Activated naive CD8-positive, alpha-beta T cell treated with anti-CD3 and anti-CD28 coated beads, Interleukin-2, amount 10 ng/mL, durations not matched to agents 7 days and 5 days (primary cell): ENCODE measurements around the gene TECR. TPM values are rescaled to one million over a fixed set of nuclear protein-coding genes. Genes with fewer than 3 reads are reported as not detected.
"Not testable (repeated sequence)": the region's sequence is repeated elsewhere in the genome, so short reads cannot be mapped to it uniquely, and the experiment has no call there.

Source experiments
- ATAC-seq: fragments of 150-1000 bp; cut with Tn5 transposase; one replicate; pipeline ENCODE4 v1.10.0; 2021; ENCODE audit warnings: low read depth, moderate library complexity
- POLR2A ChIA-PET: fragments of 350-600 bp; sonication (Branson Sonifier 250); formaldehyde crosslinking; loops from one replicate; lab custom pipeline; 2021; ENCODE audit warnings: antibody characterized with exemption; lab: Charles Lee
- DNase-seq: peaks from one replicate; pipeline ENCODE4 v3.0.0; 2021
- H3K27ac Mint-ChIP-seq: one replicate; pipeline ENCODE4 v1.8.0; 2022; ENCODE audit warnings: mild to moderate bottlenecking, mixed read lengths
- H3K27me3 Mint-ChIP-seq: one replicate; pipeline ENCODE4 v1.8.0; 2022; ENCODE audit warnings: mild to moderate bottlenecking, moderate library complexity, mixed read lengths
- H3K36me3 Mint-ChIP-seq: one replicate; pipeline ENCODE4 v1.8.0; 2021; ENCODE audit warnings: mild to moderate bottlenecking, mixed read lengths
- H3K4me1 Mint-ChIP-seq: one replicate; pipeline ENCODE4 v1.8.0; 2021; ENCODE audit warnings: mixed read lengths
- H3K4me3 Mint-ChIP-seq: one replicate; pipeline ENCODE4 v1.8.0; 2022; ENCODE audit warnings: mild to moderate bottlenecking, moderate library complexity, mixed read lengths
- H3K9me3 Mint-ChIP-seq: one replicate; pipeline ENCODE4 v1.8.0; 2021; ENCODE audit warnings: mixed read lengths
- microRNA-seq: library from miRNA; unstranded; fragments of <30 nt; microRNA quantifications from one replicate; pipeline ENCODE4 v1.2.0, GENCODE V29; 2022
- total RNA-seq, 2 experiments: library from RNA; stranded (reverse); gene quantifications; one replicate each; pipeline ENCODE4 v1.2.3, GENCODE V29; 2021

TECR gene
- total RNA-seq, 2 experiments from 2014 or later = 161 to 168 TPM

GRCh38 chr19:14612657-14613056, 83.3 kb downstream of the TECR start:
- POLR2A ChIA-PET = no interaction called here
- H3K4me1 Mint-ChIP-seq = no peaks in the 10 kb centered on the region
- no peak overlapping the region for H3K27ac Mint-ChIP-seq

GRCh38 chr19:14613399-14614098, 84.2 kb downstream of the TECR start:
- H3K27ac Mint-ChIP-seq, ATAC-seq, H3K4me1 Mint-ChIP-seq, H3K27me3 Mint-ChIP-seq, H3K4me3 Mint-ChIP-seq, H3K36me3 Mint-ChIP-seq, H3K9me3 Mint-ChIP-seq, DNase-seq, POLR2A ChIA-PET: not testable (repeated sequence)

More at GRCh38 chr19:14612657-14613056, 83.3 kb downstream of the TECR start:
- no peak overlapping the region for H3K4me3 Mint-ChIP-seq
- H3K36me3 Mint-ChIP-seq = no peaks in the 10 kb centered on the region
- H3K9me3 Mint-ChIP-seq = no peaks in the 10 kb centered on the region
- DNase-seq = no peak
- no peaks in the 10 kb centered on the region for H3K27me3 Mint-ChIP-seq
- ATAC-seq = no peak

GRCh38 chr19:14614099-14614412, 84.7 kb downstream of the TECR start:
- H3K4me1 Mint-ChIP-seq = no peaks in the 10 kb centered on the region
- H3K9me3 Mint-ChIP-seq = no peaks in the 10 kb centered on the region
- ATAC-seq = no peak
- no peaks in the 10 kb centered on the region for H3K36me3 Mint-ChIP-seq
- H3K4me3 Mint-ChIP-seq = no peak overlapping the region
- POLR2A ChIA-PET = no interaction called here
- no peak for DNase-seq
- H3K27ac Mint-ChIP-seq = no peak overlapping the region
- H3K27me3 Mint-ChIP-seq = no peaks in the 10 kb centered on the region

Small RNAs within 50 kb of the gene (microRNA-seq; reads per million reads assigned to microRNA genes)
- gene MIR639 = not detected

Other genes with a start within 250 kb of the TECR start
- gene ADGRE5, start 148.2 kb upstream of the TECR start, total RNA-seq = 100 to 1,000 TPM; 304 to 315 TPM
- gene DDX39A, start 110.3 kb upstream of the TECR start, total RNA-seq = 100 to 1,000 TPM; 192 to 202 TPM
- gene PKN1, start 96.3 kb upstream of the TECR start, total RNA-seq = 100 to 1,000 TPM; 244 to 265 TPM
- gene PTGER1, start 54.2 kb upstream of the TECR start, total RNA-seq = under 1 TPM; 0.34 to 0.36 TPM
- gene GIPC1, start 33.5 kb upstream of the TECR start, total RNA-seq = 10 to 100 TPM; 31.7 to 32.4 TPM
- 100 to 1,000 TPM; 103 to 110 TPM for gene DNAJB1, start 11.2 kb upstream of the TECR start, total RNA-seq
- gene NDUFB7, start 42.5 kb downstream of the TECR start, total RNA-seq = 100 to 1,000 TPM in 1 of 2 experiments, 10 to 100 TPM in 1; 90.7 to 108 TPM
- under 1 TPM in 1 of 2 experiments, not detected in 1; 0.17 TPM for gene CLEC17A, start 53.5 kb downstream of the TECR start, total RNA-seq
- not detected for gene ADGRE3, start 145.2 kb downstream of the TECR start, total RNA-seq
- gene ZNF333, start 160.5 kb downstream of the TECR start, total RNA-seq = 10 to 100 TPM; 16.8 to 19.0 TPM
- gene ADGRE2, start 249.0 kb downstream of the TECR start, total RNA-seq = under 1 TPM; 0.44 to 0.54 TPM